ENCODE results near the gene SYT2.

Gene SYT2

DNA sequence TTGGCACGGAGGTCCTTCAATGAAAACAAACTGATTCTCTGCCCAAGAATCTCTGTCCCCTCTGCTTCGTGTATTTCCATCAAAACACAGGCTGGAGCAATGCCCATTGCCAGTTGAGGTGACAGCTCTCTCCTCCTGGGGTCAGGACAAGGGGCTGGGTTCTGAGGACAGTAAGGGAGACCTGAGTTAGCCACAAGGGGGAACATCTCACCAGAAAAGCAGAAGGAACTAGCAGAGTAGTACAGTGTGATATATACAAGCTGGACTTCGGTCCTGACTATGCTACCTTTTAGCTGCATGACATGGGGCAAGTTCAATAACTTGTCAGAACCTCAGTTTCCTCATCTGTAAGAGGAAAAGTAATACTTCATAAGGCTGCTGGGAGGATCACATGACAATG lies 50.3 kb downstream of the SYT2 start:
- ATAC-seq: no peak
- no peak for TF ChIP-seq SNAI2 (CRISPR knock-in tag; IDR thresholded peaks at IDR 0.05)
- no peak for TF ChIP-seq ZNF8 (CRISPR knock-in tag; IDR thresholded peaks at IDR 0.05)
- TF ChIP-seq ZFP3 (CRISPR knock-in tag; IDR thresholded peaks at IDR 0.05): no peak
- no peak for TF ChIP-seq CSDC2 (CRISPR knock-in tag; IDR thresholded peaks at IDR 0.05)
- TF ChIP-seq ARNTL (CRISPR knock-in tag; IDR thresholded peaks at IDR 0.05; ENCODE audit: borderline replicate concordance, low read depth): no peak
- no peak for TF ChIP-seq GLIS3 (CRISPR knock-in tag; IDR thresholded peaks at IDR 0.05)
- TF ChIP-seq BACH2 (CRISPR knock-in tag; IDR thresholded peaks at IDR 0.05; ENCODE audit: borderline replicate concordance): no peak
- TF ChIP-seq TCF4 (CRISPR knock-in tag; IDR thresholded peaks at IDR 0.05; ENCODE audit: borderline replicate concordance): no peak
- TF ChIP-seq, protein P1, sequence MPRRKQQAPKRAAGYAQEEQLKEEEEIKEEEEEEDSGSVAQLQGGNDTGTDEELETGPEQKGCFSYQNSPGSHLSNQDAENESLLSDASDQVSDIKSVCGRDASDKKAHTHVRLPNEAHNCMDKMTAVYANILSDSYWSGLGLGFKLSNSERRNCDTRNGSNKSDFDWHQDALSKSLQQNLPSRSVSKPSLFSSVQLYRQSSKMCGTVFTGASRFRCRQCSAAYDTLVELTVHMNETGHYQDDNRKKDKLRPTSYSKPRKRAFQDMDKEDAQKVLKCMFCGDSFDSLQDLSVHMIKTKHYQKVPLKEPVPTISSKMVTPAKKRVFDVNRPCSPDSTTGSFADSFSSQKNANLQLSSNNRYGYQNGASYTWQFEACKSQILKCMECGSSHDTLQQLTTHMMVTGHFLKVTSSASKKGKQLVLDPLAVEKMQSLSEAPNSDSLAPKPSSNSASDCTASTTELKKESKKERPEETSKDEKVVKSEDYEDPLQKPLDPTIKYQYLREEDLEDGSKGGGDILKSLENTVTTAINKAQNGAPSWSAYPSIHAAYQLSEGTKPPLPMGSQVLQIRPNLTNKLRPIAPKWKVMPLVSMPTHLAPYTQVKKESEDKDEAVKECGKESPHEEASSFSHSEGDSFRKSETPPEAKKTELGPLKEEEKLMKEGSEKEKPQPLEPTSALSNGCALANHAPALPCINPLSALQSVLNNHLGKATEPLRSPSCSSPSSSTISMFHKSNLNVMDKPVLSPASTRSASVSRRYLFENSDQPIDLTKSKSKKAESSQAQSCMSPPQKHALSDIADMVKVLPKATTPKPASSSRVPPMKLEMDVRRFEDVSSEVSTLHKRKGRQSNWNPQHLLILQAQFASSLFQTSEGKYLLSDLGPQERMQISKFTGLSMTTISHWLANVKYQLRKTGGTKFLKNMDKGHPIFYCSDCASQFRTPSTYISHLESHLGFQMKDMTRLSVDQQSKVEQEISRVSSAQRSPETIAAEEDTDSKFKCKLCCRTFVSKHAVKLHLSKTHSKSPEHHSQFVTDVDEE (CRISPR knock-in tag; IDR thresholded peaks at IDR 0.05): no peak
- TF ChIP-seq, protein P2, sequence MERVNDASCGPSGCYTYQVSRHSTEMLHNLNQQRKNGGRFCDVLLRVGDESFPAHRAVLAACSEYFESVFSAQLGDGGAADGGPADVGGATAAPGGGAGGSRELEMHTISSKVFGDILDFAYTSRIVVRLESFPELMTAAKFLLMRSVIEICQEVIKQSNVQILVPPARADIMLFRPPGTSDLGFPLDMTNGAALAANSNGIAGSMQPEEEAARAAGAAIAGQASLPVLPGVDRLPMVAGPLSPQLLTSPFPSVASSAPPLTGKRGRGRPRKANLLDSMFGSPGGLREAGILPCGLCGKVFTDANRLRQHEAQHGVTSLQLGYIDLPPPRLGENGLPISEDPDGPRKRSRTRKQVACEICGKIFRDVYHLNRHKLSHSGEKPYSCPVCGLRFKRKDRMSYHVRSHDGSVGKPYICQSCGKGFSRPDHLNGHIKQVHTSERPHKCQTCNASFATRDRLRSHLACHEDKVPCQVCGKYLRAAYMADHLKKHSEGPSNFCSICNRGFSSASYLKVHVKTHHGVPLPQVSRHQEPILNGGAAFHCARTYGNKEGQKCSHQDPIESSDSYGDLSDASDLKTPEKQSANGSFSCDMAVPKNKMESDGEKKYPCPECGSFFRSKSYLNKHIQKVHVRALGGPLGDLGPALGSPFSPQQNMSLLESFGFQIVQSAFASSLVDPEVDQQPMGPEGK (CRISPR knock-in tag; IDR thresholded peaks at IDR 0.05; ENCODE audit: borderline replicate concordance): no peak
- no peak for TF ChIP-seq RARB (CRISPR knock-in tag; IDR thresholded peaks at IDR 0.05)
- TF ChIP-seq ZNF70 (CRISPR knock-in tag; IDR thresholded peaks at IDR 0.05): no peak
- no peak for TF ChIP-seq OSR1 (CRISPR knock-in tag; IDR thresholded peaks at IDR 0.05)
- TF ChIP-seq, protein P3, sequence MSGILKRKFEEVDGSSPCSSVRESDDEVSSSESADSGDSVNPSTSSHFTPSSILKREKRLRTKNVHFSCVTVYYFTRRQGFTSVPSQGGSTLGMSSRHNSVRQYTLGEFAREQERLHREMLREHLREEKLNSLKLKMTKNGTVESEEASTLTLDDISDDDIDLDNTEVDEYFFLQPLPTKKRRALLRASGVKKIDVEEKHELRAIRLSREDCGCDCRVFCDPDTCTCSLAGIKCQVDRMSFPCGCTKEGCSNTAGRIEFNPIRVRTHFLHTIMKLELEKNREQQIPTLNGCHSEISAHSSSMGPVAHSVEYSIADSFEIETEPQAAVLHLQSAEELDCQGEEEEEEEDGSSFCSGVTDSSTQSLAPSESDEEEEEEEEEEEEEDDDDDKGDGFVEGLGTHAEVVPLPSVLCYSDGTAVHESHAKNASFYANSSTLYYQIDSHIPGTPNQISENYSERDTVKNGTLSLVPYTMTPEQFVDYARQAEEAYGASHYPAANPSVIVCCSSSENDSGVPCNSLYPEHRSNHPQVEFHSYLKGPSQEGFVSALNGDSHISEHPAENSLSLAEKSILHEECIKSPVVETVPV (CRISPR knock-in tag; IDR thresholded peaks at IDR 0.05): no peak
- TF ChIP-seq, protein P4, sequence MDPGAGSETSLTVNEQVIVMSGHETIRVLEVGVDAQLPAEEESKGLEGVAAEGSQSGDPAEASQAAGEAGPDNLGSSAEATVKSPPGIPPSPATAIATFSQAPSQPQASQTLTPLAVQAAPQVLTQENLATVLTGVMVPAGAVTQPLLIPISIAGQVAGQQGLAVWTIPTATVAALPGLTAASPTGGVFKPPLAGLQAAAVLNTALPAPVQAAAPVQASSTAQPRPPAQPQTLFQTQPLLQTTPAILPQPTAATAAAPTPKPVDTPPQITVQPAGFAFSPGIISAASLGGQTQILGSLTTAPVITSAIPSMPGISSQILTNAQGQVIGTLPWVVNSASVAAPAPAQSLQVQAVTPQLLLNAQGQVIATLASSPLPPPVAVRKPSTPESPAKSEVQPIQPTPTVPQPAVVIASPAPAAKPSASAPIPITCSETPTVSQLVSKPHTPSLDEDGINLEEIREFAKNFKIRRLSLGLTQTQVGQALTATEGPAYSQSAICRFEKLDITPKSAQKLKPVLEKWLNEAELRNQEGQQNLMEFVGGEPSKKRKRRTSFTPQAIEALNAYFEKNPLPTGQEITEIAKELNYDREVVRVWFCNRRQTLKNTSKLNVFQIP (CRISPR knock-in tag; IDR thresholded peaks at IDR 0.05; ENCODE audit: borderline replicate concordance, low read depth): no peak
- no peak for TF ChIP-seq TOX (CRISPR knock-in tag; IDR thresholded peaks at IDR 0.05; ENCODE audit: borderline replicate concordance)
- TF ChIP-seq ESRRG (CRISPR knock-in tag; IDR thresholded peaks at IDR 0.05): no peak
- TF ChIP-seq ZFP30 (CRISPR knock-in tag; IDR thresholded peaks at IDR 0.05): no peak

DNA sequence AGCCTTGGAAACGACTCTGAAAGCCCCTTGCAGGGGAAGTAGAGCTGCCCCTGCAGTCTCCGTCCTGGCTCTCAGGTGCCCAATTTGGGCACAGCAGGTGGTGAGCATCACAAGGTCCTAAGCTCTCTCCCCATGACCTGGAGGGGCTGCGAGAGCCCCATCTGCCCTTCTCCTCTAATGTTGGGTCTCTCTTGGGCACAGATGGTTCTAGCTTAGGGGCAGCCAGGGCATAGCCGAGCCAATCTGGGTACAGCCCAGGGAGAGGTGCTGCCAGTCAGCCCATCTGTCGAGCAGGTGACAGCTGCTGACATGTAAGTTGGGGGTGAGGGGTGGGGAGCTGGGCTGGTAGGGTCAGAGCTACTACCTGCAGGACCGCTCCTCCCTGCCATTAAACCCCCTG lies 50.7 kb downstream of the SYT2 start:
- no peak for TF ChIP-seq BACH2 (CRISPR knock-in tag; IDR thresholded peaks at IDR 0.05; ENCODE audit: borderline replicate concordance)
- TF ChIP-seq ZNF70 (CRISPR knock-in tag; IDR thresholded peaks at IDR 0.05): no peak
- TF ChIP-seq, protein P2 (CRISPR knock-in tag; IDR thresholded peaks at IDR 0.05; ENCODE audit: borderline replicate concordance): no peak
- TF ChIP-seq ZFP30 (CRISPR knock-in tag; IDR thresholded peaks at IDR 0.05): no peak
- TF ChIP-seq ZFP3 (CRISPR knock-in tag; IDR thresholded peaks at IDR 0.05): no peak
- no peak for TF ChIP-seq ESRRG (CRISPR knock-in tag; IDR thresholded peaks at IDR 0.05)
- TF ChIP-seq ARNTL (CRISPR knock-in tag; IDR thresholded peaks at IDR 0.05; ENCODE audit: borderline replicate concordance, low read depth): no peak
- TF ChIP-seq, protein P5, sequence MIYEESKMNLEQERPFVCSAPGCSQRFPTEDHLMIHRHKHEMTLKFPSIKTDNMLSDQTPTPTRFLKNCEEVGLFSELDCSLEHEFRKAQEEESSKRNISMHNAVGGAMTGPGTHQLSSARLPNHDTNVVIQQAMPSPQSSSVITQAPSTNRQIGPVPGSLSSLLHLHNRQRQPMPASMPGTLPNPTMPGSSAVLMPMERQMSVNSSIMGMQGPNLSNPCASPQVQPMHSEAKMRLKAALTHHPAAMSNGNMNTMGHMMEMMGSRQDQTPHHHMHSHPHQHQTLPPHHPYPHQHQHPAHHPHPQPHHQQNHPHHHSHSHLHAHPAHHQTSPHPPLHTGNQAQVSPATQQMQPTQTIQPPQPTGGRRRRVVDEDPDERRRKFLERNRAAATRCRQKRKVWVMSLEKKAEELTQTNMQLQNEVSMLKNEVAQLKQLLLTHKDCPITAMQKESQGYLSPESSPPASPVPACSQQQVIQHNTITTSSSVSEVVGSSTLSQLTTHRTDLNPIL (CRISPR knock-in tag; IDR thresholded peaks at IDR 0.05; ENCODE audit: low read depth): no peak
- no peak for TF ChIP-seq PPARA (CRISPR knock-in tag; IDR thresholded peaks at IDR 0.05; ENCODE audit: borderline replicate concordance)
- TF ChIP-seq, protein P4 (CRISPR knock-in tag; IDR thresholded peaks at IDR 0.05; ENCODE audit: borderline replicate concordance, low read depth): no peak
- TF ChIP-seq ZNF565 (CRISPR knock-in tag; conservative IDR thresholded peaks at IDR 0.05; ENCODE audit: low read depth): no peak
- TF ChIP-seq, protein P1 (CRISPR knock-in tag; IDR thresholded peaks at IDR 0.05): no peak
- no peak for TF ChIP-seq ZNF8 (CRISPR knock-in tag; IDR thresholded peaks at IDR 0.05)
- TF ChIP-seq CSDC2 (CRISPR knock-in tag; IDR thresholded peaks at IDR 0.05): no peak
- TF ChIP-seq SNAI2 (CRISPR knock-in tag; IDR thresholded peaks at IDR 0.05): no peak

More for the DNA sequence above, 50.7 kb downstream of the SYT2 start:
- no peak for ATAC-seq

Measured in SK-N-SH treated with all-trans-retinoic acid at 6 μM for 48 hours (cell line).